ENCODE results near the gene FMC1.

DNA sequence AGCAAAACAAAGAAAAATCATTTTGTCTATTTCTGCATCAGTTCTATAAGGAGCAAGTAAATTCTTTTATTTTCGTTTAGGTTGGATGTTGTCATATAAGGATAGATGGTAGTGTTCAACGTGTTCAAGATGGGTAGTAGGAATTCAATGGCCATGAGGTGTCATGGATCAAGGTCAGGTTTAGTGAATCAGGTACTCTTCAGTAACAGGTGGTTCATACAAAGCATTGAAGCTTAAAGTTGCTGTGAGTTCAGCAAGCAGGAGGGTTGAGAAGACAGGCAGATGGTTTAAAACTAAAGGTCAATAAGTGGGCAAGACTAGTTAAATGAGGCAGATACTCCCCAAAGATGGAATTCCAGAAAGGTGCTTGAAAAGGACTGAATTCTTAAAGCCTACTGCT is 24.2 kb downstream of the FMC1 start:
- TF ChIP-seq, protein P1, sequence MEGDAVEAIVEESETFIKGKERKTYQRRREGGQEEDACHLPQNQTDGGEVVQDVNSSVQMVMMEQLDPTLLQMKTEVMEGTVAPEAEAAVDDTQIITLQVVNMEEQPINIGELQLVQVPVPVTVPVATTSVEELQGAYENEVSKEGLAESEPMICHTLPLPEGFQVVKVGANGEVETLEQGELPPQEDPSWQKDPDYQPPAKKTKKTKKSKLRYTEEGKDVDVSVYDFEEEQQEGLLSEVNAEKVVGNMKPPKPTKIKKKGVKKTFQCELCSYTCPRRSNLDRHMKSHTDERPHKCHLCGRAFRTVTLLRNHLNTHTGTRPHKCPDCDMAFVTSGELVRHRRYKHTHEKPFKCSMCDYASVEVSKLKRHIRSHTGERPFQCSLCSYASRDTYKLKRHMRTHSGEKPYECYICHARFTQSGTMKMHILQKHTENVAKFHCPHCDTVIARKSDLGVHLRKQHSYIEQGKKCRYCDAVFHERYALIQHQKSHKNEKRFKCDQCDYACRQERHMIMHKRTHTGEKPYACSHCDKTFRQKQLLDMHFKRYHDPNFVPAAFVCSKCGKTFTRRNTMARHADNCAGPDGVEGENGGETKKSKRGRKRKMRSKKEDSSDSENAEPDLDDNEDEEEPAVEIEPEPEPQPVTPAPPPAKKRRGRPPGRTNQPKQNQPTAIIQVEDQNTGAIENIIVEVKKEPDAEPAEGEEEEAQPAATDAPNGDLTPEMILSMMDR (conservative IDR thresholded peaks at IDR 0.05), result no peak
- no peak for TF ChIP-seq ZFX (IDR thresholded peaks at IDR 0.05)

All from C4-2B (cell line).